Ishikawa (cell line): ENCODE measurements around the gene BMP2K.

Source experiments
- CEBPB ChIP-seq: IDR thresholded peaks from 2 replicates; pipeline ENCODE4 v1.6.1; 2012
- CREB1 ChIP-seq: IDR thresholded peaks from 2 replicates; pipeline ENCODE4 v1.6.1; 2012; ENCODE audit warnings: low read depth
- EGR1 ChIP-seq: IDR thresholded peaks from 2 replicates; pipeline ENCODE4 v1.6.1; 2012
- EP300 ChIP-seq: IDR thresholded peaks from 2 replicates; pipeline ENCODE4 v1.6.1; 2012; ENCODE audit warnings: borderline replicate concordance
- FOXM1 ChIP-seq: IDR thresholded peaks from 2 replicates; pipeline ENCODE4 v1.6.1; 2012; ENCODE audit warnings: low read depth, borderline replicate concordance
- NFIC ChIP-seq: IDR thresholded peaks from 2 replicates; pipeline ENCODE4 v1.6.1; 2012
- RAD21 ChIP-seq: IDR thresholded peaks from 2 replicates; pipeline ENCODE4 v1.6.1; 2012; ENCODE audit warnings: low read depth
- TAF1 ChIP-seq: IDR thresholded peaks from 2 replicates; pipeline ENCODE4 v1.6.1; 2012; ENCODE audit warnings: low read depth, mild to moderate bottlenecking
- TCF12 ChIP-seq: IDR thresholded peaks from 2 replicates; pipeline ENCODE4 v1.6.1; 2012; ENCODE audit warnings: low read depth
- TEAD4 ChIP-seq: IDR thresholded peaks from 2 replicates; pipeline ENCODE4 v1.6.1; 2012
- YY1 ChIP-seq: IDR thresholded peaks from 2 replicates; pipeline ENCODE4 v1.6.1; 2012; ENCODE audit warnings: low read depth
- ZBTB7A ChIP-seq: IDR thresholded peaks from 2 replicates; pipeline ENCODE4 v1.6.1; 2012; ENCODE audit warnings: low read depth
- TF ChIP-seq, protein P1 (sequence below): IDR thresholded peaks from 2 replicates; pipeline ENCODE4 v1.6.1; 2012
- TF ChIP-seq, protein P2 (sequence below): IDR thresholded peaks from 2 replicates; pipeline ENCODE4 v1.6.1; 2012
- TF ChIP-seq, protein P3 (sequence below): IDR thresholded peaks from 2 replicates; pipeline ENCODE4 v1.6.1; 2012; ENCODE audit warnings: low read depth, mild to moderate bottlenecking

Gene BMP2K

DNA sequence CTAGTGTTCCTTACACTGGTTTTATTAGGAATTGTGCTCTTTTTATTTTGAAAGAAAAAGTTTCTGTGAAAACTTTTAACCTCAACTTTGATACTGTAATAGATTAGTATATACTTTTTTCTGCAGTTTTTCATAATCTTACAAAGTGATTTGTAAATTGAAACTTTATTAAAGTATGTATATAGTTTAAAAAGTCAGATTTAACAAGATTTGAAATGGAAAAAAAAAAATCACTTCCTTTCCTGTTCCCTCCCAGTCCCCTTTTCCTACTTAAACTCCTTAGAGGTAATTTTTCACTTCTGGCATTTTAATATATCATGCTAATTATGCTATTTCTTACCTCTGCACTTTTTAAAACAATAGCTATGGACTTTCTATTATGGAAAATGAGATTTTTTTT is 113.8 kb downstream of the BMP2K start:
- TF ChIP-seq RAD21, result no peak
- no peak for TF ChIP-seq NFIC
- no peak for TF ChIP-seq ZBTB7A
- TF ChIP-seq CREB1, result no peak
- TF ChIP-seq FOXM1, result no peak
- TF ChIP-seq YY1, result no peak
- TF ChIP-seq, protein P1, sequence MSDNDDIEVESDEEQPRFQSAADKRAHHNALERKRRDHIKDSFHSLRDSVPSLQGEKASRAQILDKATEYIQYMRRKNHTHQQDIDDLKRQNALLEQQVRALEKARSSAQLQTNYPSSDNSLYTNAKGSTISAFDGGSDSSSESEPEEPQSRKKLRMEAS, result no peak
- TF ChIP-seq TCF12, result no peak
- TF ChIP-seq CEBPB, result no peak
- no peak for TF ChIP-seq EGR1
- no peak for TF ChIP-seq TAF1
- no peak for TF ChIP-seq TEAD4
- TF ChIP-seq, protein P2, sequence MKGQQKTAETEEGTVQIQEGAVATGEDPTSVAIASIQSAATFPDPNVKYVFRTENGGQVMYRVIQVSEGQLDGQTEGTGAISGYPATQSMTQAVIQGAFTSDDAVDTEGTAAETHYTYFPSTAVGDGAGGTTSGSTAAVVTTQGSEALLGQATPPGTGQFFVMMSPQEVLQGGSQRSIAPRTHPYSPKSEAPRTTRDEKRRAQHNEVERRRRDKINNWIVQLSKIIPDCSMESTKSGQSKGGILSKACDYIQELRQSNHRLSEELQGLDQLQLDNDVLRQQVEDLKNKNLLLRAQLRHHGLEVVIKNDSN, result no peak
- TF ChIP-seq, protein P3, sequence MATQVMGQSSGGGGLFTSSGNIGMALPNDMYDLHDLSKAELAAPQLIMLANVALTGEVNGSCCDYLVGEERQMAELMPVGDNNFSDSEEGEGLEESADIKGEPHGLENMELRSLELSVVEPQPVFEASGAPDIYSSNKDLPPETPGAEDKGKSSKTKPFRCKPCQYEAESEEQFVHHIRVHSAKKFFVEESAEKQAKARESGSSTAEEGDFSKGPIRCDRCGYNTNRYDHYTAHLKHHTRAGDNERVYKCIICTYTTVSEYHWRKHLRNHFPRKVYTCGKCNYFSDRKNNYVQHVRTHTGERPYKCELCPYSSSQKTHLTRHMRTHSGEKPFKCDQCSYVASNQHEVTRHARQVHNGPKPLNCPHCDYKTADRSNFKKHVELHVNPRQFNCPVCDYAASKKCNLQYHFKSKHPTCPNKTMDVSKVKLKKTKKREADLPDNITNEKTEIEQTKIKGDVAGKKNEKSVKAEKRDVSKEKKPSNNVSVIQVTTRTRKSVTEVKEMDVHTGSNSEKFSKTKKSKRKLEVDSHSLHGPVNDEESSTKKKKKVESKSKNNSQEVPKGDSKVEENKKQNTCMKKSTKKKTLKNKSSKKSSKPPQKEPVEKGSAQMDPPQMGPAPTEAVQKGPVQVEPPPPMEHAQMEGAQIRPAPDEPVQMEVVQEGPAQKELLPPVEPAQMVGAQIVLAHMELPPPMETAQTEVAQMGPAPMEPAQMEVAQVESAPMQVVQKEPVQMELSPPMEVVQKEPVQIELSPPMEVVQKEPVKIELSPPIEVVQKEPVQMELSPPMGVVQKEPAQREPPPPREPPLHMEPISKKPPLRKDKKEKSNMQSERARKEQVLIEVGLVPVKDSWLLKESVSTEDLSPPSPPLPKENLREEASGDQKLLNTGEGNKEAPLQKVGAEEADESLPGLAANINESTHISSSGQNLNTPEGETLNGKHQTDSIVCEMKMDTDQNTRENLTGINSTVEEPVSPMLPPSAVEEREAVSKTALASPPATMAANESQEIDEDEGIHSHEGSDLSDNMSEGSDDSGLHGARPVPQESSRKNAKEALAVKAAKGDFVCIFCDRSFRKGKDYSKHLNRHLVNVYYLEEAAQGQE, result no peak
- no peak for TF ChIP-seq EP300

DNA sequence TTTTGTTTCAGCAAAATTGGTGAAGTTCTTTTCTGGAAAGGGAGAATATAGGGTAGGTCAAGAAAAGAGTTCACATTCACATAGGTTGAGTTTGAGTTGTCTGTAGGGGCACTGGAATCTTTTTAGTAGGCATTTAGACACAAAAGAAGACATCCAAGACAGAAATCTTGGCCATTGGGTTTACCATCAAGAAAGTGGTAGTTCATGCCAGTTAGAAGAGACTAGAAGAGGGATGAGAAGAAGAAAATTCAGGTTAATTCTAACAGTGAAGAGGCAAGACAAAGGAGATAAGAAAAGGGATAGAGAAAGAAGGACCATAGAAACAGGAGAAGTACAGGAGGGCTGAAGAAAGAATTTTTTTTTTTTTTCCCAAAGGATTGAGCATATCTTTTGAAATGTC is 123.2 kb downstream of the BMP2K start:
- TF ChIP-seq TAF1 (no peak), EGR1 (no peak), ZBTB7A (no peak), TEAD4 (no peak), CREB1 (no peak), RAD21 (no peak)
- TF ChIP-seq, protein P2, result no peak
- TF ChIP-seq, protein P1, result no peak

DNA sequence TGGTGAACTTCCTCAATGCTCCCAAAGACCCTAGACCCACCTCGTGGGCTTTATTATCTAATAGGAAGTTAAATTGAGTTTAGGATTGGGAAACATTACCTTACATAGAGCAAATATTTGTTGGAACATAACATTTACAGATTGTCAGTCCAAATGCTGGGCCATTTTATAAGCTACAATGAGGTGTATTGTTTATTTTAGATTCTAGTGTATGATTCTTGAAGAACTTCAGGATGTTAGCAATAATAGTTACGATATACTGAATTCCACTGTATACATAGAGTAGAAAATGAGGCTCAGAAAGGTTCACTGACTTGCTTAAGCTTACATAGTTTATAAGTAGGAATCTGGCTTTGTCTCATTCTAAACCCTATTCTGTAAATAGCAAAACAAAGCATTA is 125.7 kb downstream of the BMP2K start:
- no peak for TF ChIP-seq TEAD4
- TF ChIP-seq TAF1, result no peak
- TF ChIP-seq CREB1, result no peak
- TF ChIP-seq FOXM1, result no peak
- TF ChIP-seq YY1, result no peak
- TF ChIP-seq NFIC, result no peak

DNA sequence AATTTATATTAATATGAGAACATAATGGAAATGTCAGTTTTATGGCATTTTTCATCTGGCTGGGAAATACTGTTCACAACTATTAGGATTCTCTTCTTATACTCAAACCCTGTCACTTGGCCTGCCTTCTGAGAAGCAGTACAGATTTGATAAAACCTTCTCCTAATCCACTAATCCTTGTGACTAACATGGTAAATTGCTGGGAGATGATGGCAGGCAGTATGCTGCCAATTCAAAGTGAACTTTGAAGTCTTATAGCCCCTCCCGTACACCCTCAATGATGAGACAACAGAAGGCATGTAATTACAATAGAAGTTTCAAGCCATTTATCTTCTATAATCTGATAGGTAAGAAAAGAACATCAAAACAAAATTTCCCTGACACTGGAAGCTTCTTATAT is 126.1 kb downstream of the BMP2K start:
- TF ChIP-seq RAD21 (no peak), CREB1 (no peak), NFIC (no peak), EGR1 (no peak), TAF1 (no peak), CEBPB (no peak), FOXM1 (no peak), YY1 (no peak)
- TF ChIP-seq, protein P3, result no peak
- TF ChIP-seq, protein P2, result no peak
- TF ChIP-seq, protein P1, result no peak

DNA sequence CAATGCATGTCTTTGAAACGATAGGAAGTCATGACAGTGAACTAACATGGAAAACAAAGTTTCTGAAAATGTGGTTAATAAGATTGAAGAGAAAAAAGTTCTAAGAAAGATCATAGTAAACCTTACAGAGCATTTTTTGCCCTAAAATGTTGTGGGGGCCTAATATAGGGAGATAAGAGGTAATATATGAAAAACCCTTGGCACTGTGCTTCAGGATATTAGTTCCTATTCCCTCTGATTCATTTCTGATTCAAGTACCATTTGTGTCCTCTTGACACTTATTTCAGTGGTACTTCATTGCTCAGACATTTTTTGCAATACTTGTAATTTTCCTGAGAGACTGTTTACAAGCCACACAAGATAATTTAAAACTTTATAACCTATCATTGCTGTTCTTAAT is 128.0 kb downstream of the BMP2K start:
- TF ChIP-seq NFIC, result no peak

DNA sequence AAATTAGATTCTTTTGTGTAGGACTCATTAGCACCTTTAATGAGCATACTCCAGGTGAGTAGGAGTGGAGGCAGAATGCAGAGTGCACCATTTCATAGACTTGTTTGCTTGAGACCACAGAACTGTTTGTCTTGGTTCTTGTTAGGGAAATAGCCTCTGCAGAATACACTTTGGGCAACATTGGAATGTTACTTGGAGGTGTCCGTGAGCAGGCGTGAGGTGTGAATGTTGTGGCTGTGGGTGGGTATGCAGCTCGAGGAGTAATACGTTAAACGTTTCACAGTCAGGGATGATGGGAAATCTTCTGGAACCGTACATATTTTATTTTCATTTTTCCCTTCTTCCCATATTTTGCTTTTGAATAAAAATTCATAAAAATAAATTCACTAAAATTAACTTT is 131.5 kb downstream of the BMP2K start:
- TF ChIP-seq EP300, result no peak
- no peak for TF ChIP-seq NFIC
- no peak for TF ChIP-seq YY1
- no peak for TF ChIP-seq FOXM1
- no peak for TF ChIP-seq TEAD4
- TF ChIP-seq, protein P1, result no peak
- TF ChIP-seq CEBPB, result no peak
- no peak for TF ChIP-seq TCF12
- TF ChIP-seq ZBTB7A, result no peak
- no peak for TF ChIP-seq TAF1
- no peak for TF ChIP-seq RAD21
